Adrenal gland (tissue), 12 donors: ENCODE results near the gene MEIKIN. TPM values are rescaled to one million over a fixed set of nuclear protein-coding genes. Genes with fewer than 3 reads are reported as not detected.

Experiments
- DNase-seq, 7 donors: peaks; one replicate each; pipeline ENCODE4 v3.0.0-alpha.2; 2019 to 2020
- H3K27ac ChIP-seq, 5 donors: fragments of 200-600 bp; sonication (generic) in 4 of 5; 1 replicate in 3 of 5; 2 replicates in 2 of 5; pipeline versions ENCODE4 v1.5.1 to v1.8.0; 2016 to 2020; ENCODE audit warnings: mild to moderate bottlenecking in 1 of 5
- H3K27me3 ChIP-seq: fragments of 200-600 bp; 2 replicates; pipeline ENCODE4 v1.8.0; 2021
- H3K36me3 ChIP-seq, 2 donors: fragments of 200-600 bp; replicated peaks in 1 of 2; 1 replicate in 1 of 2; 2 replicates in 1 of 2; pipeline versions ENCODE4 v1.5.1 to v1.8.0; 2018 to 2022
- H3K4me1 ChIP-seq, 2 donors: fragments of 200-600 bp; replicated peaks in 1 of 2; 1 replicate in 1 of 2; 2 replicates in 1 of 2; pipeline versions ENCODE4 v1.5.1 to v1.8.0; 2018 to 2021
- H3K4me3 ChIP-seq, 4 donors: fragments of 200-600 bp; sonication (generic) in 3 of 4; one replicate each; pipeline ENCODE4 v1.5.1; 2016 to 2018
- H3K9me3 ChIP-seq, 3 donors: fragments of 200-600 bp; sonication (generic) in 1 of 3; replicated peaks in 1 of 3; 1 replicate in 2 of 3; 2 replicates in 1 of 3; pipeline versions ENCODE4 v1.5.1 to v1.8.0; 2016 to 2021
- POLR2A ChIP-seq, 2 donors: fragments of 450-650 bp; IDR thresholded peaks; one replicate each; pipeline ENCODE4 v1.6.1; 2017; ENCODE audit warnings: antibody characterized with exemption in 2 of 2, mild to moderate bottlenecking in 2 of 2, moderate library complexity in 1 of 2
- WGBS, 4 donors: extraction: QIAGEN DNeasy Blood & Tissue Kit in 2 of 4; methylation state at CpG; one replicate each; pipeline versions ENCODE4 v1.1.5 to v1.1.7; 2013 to 2017; 5-methylcytosine and 5-hydroxymethylcytosine counted together
- intact Hi-C, 2 donors: fragments of 100-400 bp; cut with DNase I; formaldehyde crosslinking; loops; one replicate each; pipeline versions ENCODE4 v1.14.1 to v1.15.0; 2022 to 2023
- polyA plus RNA-seq, 3 donors: library from polyadenylated mRNA; stranded (reverse); fragments of 200-250 nt in 2 of 3; fragments of 350-450 nt in 1 of 3; fragmentation: Illumina TruSeq in 1 of 3; extraction: RNeasy Lipid Tissue Mini Kit (QIAGEN cat#74804) in 1 of 3; gene quantifications; one replicate each; pipeline ENCODE4 v1.2.3, GENCODE V29; 2013 to 2014
- total RNA-seq, 9 donors: library from RNA; depleted of rRNA in 4 of 9; stranded (reverse); fragments of >200 nt in 4 of 9; fragments of 120-200 nt in 1 of 9; fragmentation: NEBNext Ultra II Directional in 1 of 9; extraction: Animal tissue kit (Norgen Biotek cat#: 25700) in 1 of 9; gene quantifications; one replicate each; pipeline versions ENCODE4 v1.1.0 to v1.2.4, GENCODE V29; 2013 to 2023
- TF ChIP-seq, protein P1 (sequence below), 6 experiments: fragments of 450-650 bp in 4 of 6; fragments of 200-600 bp in 2 of 6; sonication (generic) in 1 of 6; IDR thresholded peaks; 1 replicate in 5 of 6; 2 replicates in 1 of 6; pipeline versions ENCODE4 v1.5.1 to v1.8.0; 2016 to 2021; ENCODE audit warnings: antibody characterized with exemption in 6 of 6, mild to moderate bottlenecking in 2 of 6, moderate library complexity in 1 of 6
- donor health status: healthy with polysubstance abuse.
- donor health status: Bipolar disorder and iron deficiency.
- donor health status: DM: yes; HTN: yes; CAD: no.
- donor health status: DM: no; HTN: no; CAD: no.
- donor health status: DM: no; HTN: no; CAD: no.
- donor health status: DM: yes; HTN: yes; CAD: no.

Gene MEIKIN
- total and polyA plus RNA-seq, 12 donors = 0.11 TPM; not detected in 11

DNA sequence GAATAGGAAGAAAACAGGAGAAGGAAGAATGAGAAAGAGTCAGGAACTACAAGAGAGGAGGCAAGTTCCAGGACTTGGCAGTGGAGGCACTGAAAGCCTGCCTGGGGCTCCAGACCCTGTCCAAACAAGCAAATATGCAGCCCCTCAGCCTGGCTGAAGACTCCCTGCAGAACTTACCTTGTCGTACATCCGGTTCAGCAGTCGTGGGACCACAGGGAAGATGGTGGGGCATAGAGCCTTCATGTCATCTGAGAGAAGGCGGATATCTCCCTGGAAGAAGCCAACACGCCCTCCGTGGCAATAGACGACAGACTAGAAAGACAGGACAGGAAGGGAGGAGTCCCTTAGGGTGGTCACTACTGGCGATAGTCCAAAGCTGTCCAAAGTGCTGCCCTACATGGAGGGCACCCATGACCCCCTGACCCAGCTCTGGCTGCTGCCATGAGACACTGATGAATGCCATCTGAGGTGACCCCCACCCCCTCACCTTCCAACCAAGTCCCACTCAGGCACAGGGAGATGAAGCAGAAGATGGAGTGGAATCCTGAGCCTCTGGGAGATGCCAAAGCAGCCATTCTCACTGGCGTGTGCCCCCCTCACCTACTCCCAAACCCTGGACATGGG lies 27.7 kb upstream of the MEIKIN start:
- H3K4me1 ChIP-seq = no peaks in the 10 kb centered on the region
- 88 to 93% (median 90%) methylated on average over 7 to 9 of the region's 9 CpGs for WGBS, 4 donors
- intact Hi-C loops = no loop called here
- no peak for TF ChIP-seq POLR2A (IDR thresholded peaks at IDR 0.05)
- TF ChIP-seq, protein P1, sequence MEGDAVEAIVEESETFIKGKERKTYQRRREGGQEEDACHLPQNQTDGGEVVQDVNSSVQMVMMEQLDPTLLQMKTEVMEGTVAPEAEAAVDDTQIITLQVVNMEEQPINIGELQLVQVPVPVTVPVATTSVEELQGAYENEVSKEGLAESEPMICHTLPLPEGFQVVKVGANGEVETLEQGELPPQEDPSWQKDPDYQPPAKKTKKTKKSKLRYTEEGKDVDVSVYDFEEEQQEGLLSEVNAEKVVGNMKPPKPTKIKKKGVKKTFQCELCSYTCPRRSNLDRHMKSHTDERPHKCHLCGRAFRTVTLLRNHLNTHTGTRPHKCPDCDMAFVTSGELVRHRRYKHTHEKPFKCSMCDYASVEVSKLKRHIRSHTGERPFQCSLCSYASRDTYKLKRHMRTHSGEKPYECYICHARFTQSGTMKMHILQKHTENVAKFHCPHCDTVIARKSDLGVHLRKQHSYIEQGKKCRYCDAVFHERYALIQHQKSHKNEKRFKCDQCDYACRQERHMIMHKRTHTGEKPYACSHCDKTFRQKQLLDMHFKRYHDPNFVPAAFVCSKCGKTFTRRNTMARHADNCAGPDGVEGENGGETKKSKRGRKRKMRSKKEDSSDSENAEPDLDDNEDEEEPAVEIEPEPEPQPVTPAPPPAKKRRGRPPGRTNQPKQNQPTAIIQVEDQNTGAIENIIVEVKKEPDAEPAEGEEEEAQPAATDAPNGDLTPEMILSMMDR (IDR thresholded peaks at IDR 0.05) = no peak
- no peak overlapping the region for H3K4me3 ChIP-seq
- H3K36me3 ChIP-seq = no peaks in the 10 kb centered on the region
- no peaks in the 10 kb centered on the region for H3K27me3 ChIP-seq
- H3K9me3 ChIP-seq = no peaks in the 10 kb centered on the region
- peak in 1 of 7 donors; percentile 39 for DNase-seq
- no peak overlapping the region for H3K27ac ChIP-seq

DNA sequence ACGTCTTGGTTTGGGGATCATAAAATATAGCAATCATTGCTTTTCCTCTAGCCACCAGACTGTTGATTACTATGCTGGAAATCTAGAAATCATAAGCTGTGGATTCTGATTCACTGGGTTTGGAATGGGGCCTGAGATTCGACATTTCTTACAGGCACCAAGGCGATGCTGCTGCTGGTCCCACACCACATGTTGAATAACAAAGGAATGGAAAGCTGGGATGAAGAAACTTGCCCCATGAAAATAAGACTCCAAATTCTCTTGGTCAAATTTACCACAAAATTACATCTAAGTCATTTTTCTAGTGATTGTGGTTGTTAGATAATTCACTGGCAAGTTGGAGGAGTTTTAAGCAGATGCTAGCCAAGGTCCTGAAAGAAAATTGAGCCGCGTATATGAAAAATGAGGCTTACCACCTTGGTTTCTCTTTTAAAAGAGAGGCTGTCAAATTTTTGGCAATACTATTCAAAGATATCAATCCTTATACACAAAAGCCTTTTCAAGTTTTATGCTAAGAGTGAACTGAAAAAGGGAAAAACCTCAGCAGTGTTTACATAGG lies 23.0 kb upstream of the MEIKIN start:
- TF ChIP-seq, protein P1 (IDR thresholded peaks at IDR 0.05) = no peak
- no peak for TF ChIP-seq POLR2A (IDR thresholded peaks at IDR 0.05)
- 75 to 83% (median 82%) methylated on average over 5 of the region's 5 CpGs for WGBS, 4 donors
- H3K27me3 ChIP-seq = no peaks in the 10 kb centered on the region
- no peak for DNase-seq
- no peaks in the 10 kb centered on the region for H3K36me3 ChIP-seq
- H3K9me3 ChIP-seq = no peaks in the 10 kb centered on the region
- intact Hi-C loops = no loop called here
- no peaks in the 10 kb centered on the region for H3K4me1 ChIP-seq
- no peak overlapping the region for H3K27ac ChIP-seq
- no peak overlapping the region for H3K4me3 ChIP-seq

DNA sequence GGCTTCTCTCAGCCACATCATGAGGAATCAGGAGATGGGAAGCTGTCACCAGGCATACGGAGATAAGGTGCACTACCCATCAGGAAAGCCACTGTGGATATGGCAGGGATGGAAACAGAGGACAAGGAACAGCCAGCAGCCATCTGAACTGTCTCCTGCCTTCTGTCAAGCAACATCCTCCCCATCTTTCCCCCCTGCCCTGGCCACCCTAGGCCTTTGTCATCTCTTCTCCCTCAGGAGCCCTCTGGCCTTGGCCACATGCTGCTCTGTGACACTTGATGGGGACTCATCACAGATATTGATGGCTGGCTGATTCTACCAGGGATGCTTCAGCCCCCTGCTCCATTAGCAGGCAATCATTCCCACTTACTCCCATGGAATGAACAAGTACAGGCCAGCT lies 21.1 kb upstream of the MEIKIN start:
- H3K4me1 ChIP-seq = no peaks in the 10 kb centered on the region
- no peak for DNase-seq
- no peak overlapping the region for H3K27ac ChIP-seq
- WGBS, 4 donors = 83 to 100% (median 89%) methylated on average over 1 of the region's 1 CpG
- no peaks in the 10 kb centered on the region for H3K9me3 ChIP-seq
- TF ChIP-seq POLR2A (IDR thresholded peaks at IDR 0.05) = no peak
- TF ChIP-seq, protein P1 (IDR thresholded peaks at IDR 0.05) = no peak
- no peak overlapping the region for H3K4me3 ChIP-seq
- H3K36me3 ChIP-seq = no peaks in the 10 kb centered on the region
- intact Hi-C loops = no loop called here
- H3K27me3 ChIP-seq = no peaks in the 10 kb centered on the region

DNA sequence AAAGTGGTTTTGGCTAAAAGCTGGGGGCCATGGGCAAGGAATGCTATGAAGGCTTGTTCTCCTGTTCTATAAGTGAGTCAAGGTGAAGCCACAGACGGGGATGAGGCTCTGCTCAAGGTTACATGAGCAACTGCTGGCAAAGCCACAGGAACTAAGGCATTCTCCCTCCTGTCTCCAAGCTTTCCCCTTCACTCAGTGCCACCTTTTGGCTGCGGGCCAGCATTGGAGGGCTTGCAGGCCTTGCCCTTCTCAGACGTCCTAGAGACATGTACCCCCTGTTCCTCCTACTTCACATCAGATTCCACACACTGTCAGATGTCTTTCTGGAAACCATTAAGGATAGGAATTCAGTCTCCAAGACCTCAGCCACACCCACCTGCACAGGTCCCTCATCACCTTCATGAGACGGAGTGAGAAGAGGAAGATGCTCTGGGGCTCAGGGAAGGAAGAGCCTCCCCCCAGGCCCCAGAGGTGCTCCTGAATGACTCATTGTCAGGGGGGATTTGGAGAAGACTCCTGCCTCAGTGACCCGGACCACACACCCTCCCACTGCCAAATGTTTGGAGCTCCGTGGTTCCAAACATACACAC lies 20.5 kb upstream of the MEIKIN start:
- 64 to 71% (median 67%) methylated on average over 6 of the region's 6 CpGs for WGBS, 4 donors
- Histone ChIP-seq H3K4me3 (no peak overlapping the region), H3K27ac (no peak overlapping the region), H3K36me3 (no peaks in the 10 kb centered on the region), H3K27me3 (no peaks in the 10 kb centered on the region), H3K9me3 (no peaks in the 10 kb centered on the region), H3K4me1 (no peaks in the 10 kb centered on the region)
- no peak for DNase-seq
- TF ChIP-seq, protein P1 (IDR thresholded peaks at IDR 0.05) = no peak
- no peak for TF ChIP-seq POLR2A (IDR thresholded peaks at IDR 0.05)
- intact Hi-C loops = no loop called here
